ENCODE measurements around the gene RPL39.
"Not testable (repeated sequence)": the region's sequence is repeated elsewhere in the genome, so short reads cannot be mapped to it uniquely, and the experiment has no call there.

RPL39 gene

DNA sequence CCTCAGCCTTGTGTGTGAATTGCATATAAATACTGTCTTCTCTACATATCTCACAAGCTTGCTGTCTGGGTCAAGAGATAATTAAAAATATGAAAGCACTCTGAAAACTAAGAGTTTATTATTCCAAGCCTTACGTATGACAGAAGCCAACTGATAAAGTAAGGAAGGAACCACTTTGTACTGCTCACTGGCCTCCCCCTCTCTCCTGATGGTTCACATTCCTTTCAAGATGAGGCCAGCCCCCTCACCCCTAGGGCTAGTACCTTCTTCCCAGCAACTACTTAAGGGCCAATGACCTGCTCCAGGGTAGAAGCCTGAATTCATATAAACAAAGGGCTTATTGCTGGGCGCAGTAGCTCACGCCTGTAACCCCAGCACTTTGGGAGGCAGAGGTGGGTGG is 38.4 kb downstream of the RPL39 start:
- no peak overlapping the region for H3K27ac ChIP-seq
- TF ChIP-seq, protein P1, sequence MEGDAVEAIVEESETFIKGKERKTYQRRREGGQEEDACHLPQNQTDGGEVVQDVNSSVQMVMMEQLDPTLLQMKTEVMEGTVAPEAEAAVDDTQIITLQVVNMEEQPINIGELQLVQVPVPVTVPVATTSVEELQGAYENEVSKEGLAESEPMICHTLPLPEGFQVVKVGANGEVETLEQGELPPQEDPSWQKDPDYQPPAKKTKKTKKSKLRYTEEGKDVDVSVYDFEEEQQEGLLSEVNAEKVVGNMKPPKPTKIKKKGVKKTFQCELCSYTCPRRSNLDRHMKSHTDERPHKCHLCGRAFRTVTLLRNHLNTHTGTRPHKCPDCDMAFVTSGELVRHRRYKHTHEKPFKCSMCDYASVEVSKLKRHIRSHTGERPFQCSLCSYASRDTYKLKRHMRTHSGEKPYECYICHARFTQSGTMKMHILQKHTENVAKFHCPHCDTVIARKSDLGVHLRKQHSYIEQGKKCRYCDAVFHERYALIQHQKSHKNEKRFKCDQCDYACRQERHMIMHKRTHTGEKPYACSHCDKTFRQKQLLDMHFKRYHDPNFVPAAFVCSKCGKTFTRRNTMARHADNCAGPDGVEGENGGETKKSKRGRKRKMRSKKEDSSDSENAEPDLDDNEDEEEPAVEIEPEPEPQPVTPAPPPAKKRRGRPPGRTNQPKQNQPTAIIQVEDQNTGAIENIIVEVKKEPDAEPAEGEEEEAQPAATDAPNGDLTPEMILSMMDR (conservative IDR thresholded peaks at IDR 0.05) = no peak
- no peak for TF ChIP-seq ZFX (IDR thresholded peaks at IDR 0.05)

- not testable (repeated sequence) for H3K27ac ChIP-seq
Observed at GRCh38 chrX:119750751-119751150, 40.7 kb downstream of the RPL39 start.

DNA sequence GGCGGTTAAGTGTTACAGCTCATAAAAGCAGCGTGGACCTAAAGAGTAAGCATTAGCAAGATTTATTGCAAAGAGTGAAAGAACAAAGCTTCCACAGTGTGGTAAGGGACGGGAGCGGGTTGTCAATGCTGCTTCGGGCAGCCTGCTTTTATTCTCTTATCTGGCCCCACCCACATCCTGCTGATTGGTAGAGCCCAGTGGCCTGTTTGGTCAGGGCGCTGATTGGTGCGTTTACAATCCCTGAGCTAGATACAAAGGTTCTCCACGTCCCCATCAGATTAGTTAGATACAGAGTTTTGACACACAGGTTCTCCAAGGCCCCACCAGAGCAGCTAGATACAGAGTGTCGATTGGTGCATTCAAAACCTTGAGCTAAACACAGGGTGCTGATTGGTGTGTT is 41.3 kb downstream of the RPL39 start:
- not testable (repeated sequence) for H3K27ac ChIP-seq

GRCh38 chrX:119745283-119745848 is 46.1 kb downstream of the RPL39 start:
- no peak for TF ChIP-seq ZFX (IDR thresholded peaks at IDR 0.05)
- TF ChIP-seq, protein P1 (conservative IDR thresholded peaks at IDR 0.05) = no peak

GRCh38 chrX:119738742-119739141 is 52.7 kb downstream of the RPL39 start:
- TF ChIP-seq ZFX (IDR thresholded peaks at IDR 0.05) = no peak
- TF ChIP-seq, protein P1 (conservative IDR thresholded peaks at IDR 0.05) = no peak
- no peak overlapping the region for H3K27ac ChIP-seq

More at GRCh38 chrX:119745283-119745848, 46.1 kb downstream of the RPL39 start:
- H3K27ac ChIP-seq = no peak overlapping the region

Measured in C4-2B (cell line).